ENCODE measurements around the gene ZNF423.
"Not testable (repeated sequence)": the region's sequence is repeated elsewhere in the genome, so short reads cannot be mapped to it uniquely, and the experiment has no call there.

DNA sequence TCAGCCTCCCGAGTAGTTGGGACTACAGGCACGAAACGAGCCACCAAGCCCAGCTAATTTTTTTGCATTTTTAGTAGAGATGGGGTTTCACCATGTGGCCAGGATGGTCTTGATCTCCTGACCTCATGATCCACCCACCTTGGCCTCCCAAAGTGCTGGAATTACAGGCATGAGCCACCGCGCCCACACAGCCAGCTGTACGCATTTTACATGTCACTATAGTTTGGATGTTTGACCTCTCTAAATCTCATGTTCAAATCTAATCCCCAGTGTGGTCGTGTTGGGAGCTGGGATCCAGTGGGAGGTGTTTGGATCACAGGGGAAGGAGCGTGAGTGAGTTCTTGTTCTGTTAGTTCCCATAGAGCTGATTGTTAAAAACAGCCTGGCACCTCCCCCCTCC, 293.0 kb downstream of the ZNF423 start:
- TF ChIP-seq, protein P1, sequence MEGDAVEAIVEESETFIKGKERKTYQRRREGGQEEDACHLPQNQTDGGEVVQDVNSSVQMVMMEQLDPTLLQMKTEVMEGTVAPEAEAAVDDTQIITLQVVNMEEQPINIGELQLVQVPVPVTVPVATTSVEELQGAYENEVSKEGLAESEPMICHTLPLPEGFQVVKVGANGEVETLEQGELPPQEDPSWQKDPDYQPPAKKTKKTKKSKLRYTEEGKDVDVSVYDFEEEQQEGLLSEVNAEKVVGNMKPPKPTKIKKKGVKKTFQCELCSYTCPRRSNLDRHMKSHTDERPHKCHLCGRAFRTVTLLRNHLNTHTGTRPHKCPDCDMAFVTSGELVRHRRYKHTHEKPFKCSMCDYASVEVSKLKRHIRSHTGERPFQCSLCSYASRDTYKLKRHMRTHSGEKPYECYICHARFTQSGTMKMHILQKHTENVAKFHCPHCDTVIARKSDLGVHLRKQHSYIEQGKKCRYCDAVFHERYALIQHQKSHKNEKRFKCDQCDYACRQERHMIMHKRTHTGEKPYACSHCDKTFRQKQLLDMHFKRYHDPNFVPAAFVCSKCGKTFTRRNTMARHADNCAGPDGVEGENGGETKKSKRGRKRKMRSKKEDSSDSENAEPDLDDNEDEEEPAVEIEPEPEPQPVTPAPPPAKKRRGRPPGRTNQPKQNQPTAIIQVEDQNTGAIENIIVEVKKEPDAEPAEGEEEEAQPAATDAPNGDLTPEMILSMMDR (IDR thresholded peaks at IDR 0.05; ENCODE audit: low read length) = not testable (repeated sequence)
- TF ChIP-seq EZH2phosphoT487 (IDR thresholded peaks at IDR 0.05; ENCODE audit: low read length); EZH2 (optimal IDR thresholded peaks at IDR 0.05; ENCODE audit: low read depth, low read length): not testable (repeated sequence)

Data from MM.1S (cell line).